ENCODE measurements around the gene AK1. TPM values are rescaled to one million over a fixed set of nuclear protein-coding genes. Genes with fewer than 3 reads are reported as not detected.
A peak's percentile ranks its signal among the peaks of the same experiment; 100 is the strongest.

AK1 gene
- total RNA-seq, 5 donors from 2014 or later (not counting 1 experiment from before 2014, with no cell fraction given): 40.5 to 54.9 (median 50.4) TPM

GRCh38 chr9:127897193-127897692 lies 19.8 kb upstream of the AK1 start:
- Histone ChIP-seq H3K4me1 (ENCODE audit: control insufficient read depth in 1 of 2, extremely low read depth in 1 of 2, insufficient read depth in 2 of 2, low read length in 2 of 2) (peaks cover 7 to 46% of the 10 kb centered on the region in 2 experiments), H3K36me3 (ENCODE audit: control insufficient read depth in 2 of 2, extremely low read depth in 1 of 2, insufficient read depth in 1 of 2, low read length in 1 of 2) (peaks cover 16 to 44% of the 10 kb centered on the region in 2 donors), H3K9me3 (no peaks in the 10 kb centered on the region), H3K27me3 (replicated peaks in 1 of 2; ENCODE audit: control insufficient read depth in 2 of 2, extremely low read depth in 1 of 2, insufficient read depth in 2 of 2, low read length in 1 of 2) (no peaks in the 10 kb centered on the region), H3K4me3 (ENCODE audit: control insufficient read depth in 1 of 2, extremely low read depth in 1 of 2, low read length in 1 of 2) (no peak overlapping the region), H3K27ac (ENCODE audit: low read length) (peak overlapping the region; percentile 11)
- Mint-ChIP-seq H3K9me3 (peaks cover 0 to 8% (median 0%) of the 10 kb centered on the region in 3 donors), H3K27me3 (no peaks in the 10 kb centered on the region), H3K27ac (peak overlapping the region in 1 of 2 donors; percentile 55), H3K4me3 (peak overlapping the region; percentile 43 to 87 (median 62)), H3K36me3 (peaks cover 45% of the 10 kb centered on the region), H3K4me1 (peaks cover 38 to 47% (median 40%) of the 10 kb centered on the region in 3 donors)
- DNase-seq (peak in 8 of 35 experiments; percentile 28 to 45 (median 34)), ATAC-seq (replicated peaks in 1 of 4) (peak in 1 of 4 experiments; percentile 22)
- ChIA-PET POLR2A (interaction anchor here in 1 of 2 donors (0.5 kb wide), 1 partner anchor 184 kb away, joined by 7 read pairs; no protein-coding TSS in a partner anchor), CTCF (interaction anchor here in 1 of 2 donors (0.6 kb wide), 1 partner anchor 31 kb away, joined by 4 read pairs; no protein-coding TSS in a partner anchor)
- WGBS (ENCODE audit: insufficient coverage): 50% methylated on average over 9 of the region's 19 CpGs

- no peak overlapping the region for H3K4me3 ChIP-seq (ENCODE audit: control insufficient read depth in 1 of 2, extremely low read depth in 1 of 2, low read length in 1 of 2)
- peaks cover 6 to 40% of the 10 kb centered on the region in 2 experiments for H3K4me1 ChIP-seq (ENCODE audit: control insufficient read depth in 1 of 2, extremely low read depth in 1 of 2, insufficient read depth in 2 of 2, low read length in 2 of 2)
- Mint-ChIP-seq H3K36me3 (peaks cover 47% of the 10 kb centered on the region), H3K4me3 (peak overlapping the region in 1 of 3 donors; percentile 87), H3K9me3 (peaks cover 0 to 8% (median 0%) of the 10 kb centered on the region in 3 donors), H3K27me3 (no peaks in the 10 kb centered on the region), H3K27ac (peak overlapping the region; percentile 55 to 78), H3K4me1 (peaks cover 35 to 42% (median 38%) of the 10 kb centered on the region in 3 donors)
- ChIA-PET POLR2A (interaction anchor here in 1 of 2 donors (0.5 kb wide), 1 partner anchor 183 kb away, joined by 7 read pairs; no protein-coding TSS in a partner anchor), CTCF (interaction anchor here in 1 of 2 donors (0.6 kb wide), 1 partner anchor 26 kb away, joined by 5 read pairs; no protein-coding TSS in a partner anchor)
- no peaks in the 10 kb centered on the region for H3K9me3 ChIP-seq
- no peak for ATAC-seq (replicated peaks in 1 of 4)
- H3K27ac ChIP-seq (ENCODE audit: low read length): no peak overlapping the region
- peaks cover 16 to 47% of the 10 kb centered on the region in 2 donors for H3K36me3 ChIP-seq (ENCODE audit: control insufficient read depth in 2 of 2, extremely low read depth in 1 of 2, insufficient read depth in 1 of 2, low read length in 1 of 2)
- no peak for DNase-seq
- H3K27me3 ChIP-seq (replicated peaks in 1 of 2; ENCODE audit: control insufficient read depth in 2 of 2, extremely low read depth in 1 of 2, insufficient read depth in 2 of 2, low read length in 1 of 2): no peaks in the 10 kb centered on the region
- WGBS (ENCODE audit: insufficient coverage): 98% methylated on average over 8 of the region's 16 CpGs
These were observed 19.1 kb upstream of the AK1 start for GRCh38 chr9:127896395-127897192.

- Mint-ChIP-seq H3K27me3 (no peaks in the 10 kb centered on the region), H3K9me3 (peaks cover 0 to 8% (median 0%) of the 10 kb centered on the region in 3 donors), H3K4me3 (no peak overlapping the region), H3K4me1 (peaks cover 30 to 39% (median 32%) of the 10 kb centered on the region in 3 donors), H3K27ac (peak overlapping the region; percentile 23 to 44), H3K36me3 (peaks cover 52% of the 10 kb centered on the region)
- DNase-seq (no peak), ATAC-seq (replicated peaks in 1 of 4) (no peak)
- Histone ChIP-seq H3K27ac (ENCODE audit: low read length) (no peak overlapping the region), H3K36me3 (ENCODE audit: control insufficient read depth in 2 of 2, extremely low read depth in 1 of 2, insufficient read depth in 1 of 2, low read length in 1 of 2) (peaks cover 20 to 51% of the 10 kb centered on the region in 2 donors), H3K4me3 (ENCODE audit: control insufficient read depth in 1 of 2, extremely low read depth in 1 of 2, low read length in 1 of 2) (no peak overlapping the region), H3K9me3 (no peaks in the 10 kb centered on the region), H3K4me1 (ENCODE audit: control insufficient read depth in 1 of 2, extremely low read depth in 1 of 2, insufficient read depth in 2 of 2, low read length in 2 of 2) (peaks cover 6 to 38% of the 10 kb centered on the region in 2 experiments), H3K27me3 (replicated peaks in 1 of 2; ENCODE audit: control insufficient read depth in 2 of 2, extremely low read depth in 1 of 2, insufficient read depth in 2 of 2, low read length in 1 of 2) (no peaks in the 10 kb centered on the region)
- POLR2A ChIA-PET: no interaction called here
- CTCF ChIA-PET: interaction anchor here in 1 of 2 donors (0.6 kb wide), 1 partner anchor 26 kb away, joined by 5 read pairs; no protein-coding TSS in a partner anchor
- WGBS (ENCODE audit: insufficient coverage): 100% methylated on average over 7 of the region's 8 CpGs
These were observed 18.3 kb upstream of the AK1 start for GRCh38 chr9:127895811-127896210.

- Histone ChIP-seq H3K27me3 (replicated peaks in 1 of 2; ENCODE audit: control insufficient read depth in 2 of 2, extremely low read depth in 1 of 2, insufficient read depth in 2 of 2, low read length in 1 of 2) (no peaks in the 10 kb centered on the region), H3K9me3 (no peaks in the 10 kb centered on the region), H3K36me3 (ENCODE audit: control insufficient read depth in 2 of 2, extremely low read depth in 1 of 2, insufficient read depth in 1 of 2, low read length in 1 of 2) (peaks cover 24 to 63% of the 10 kb centered on the region in 2 donors), H3K27ac (ENCODE audit: low read length) (no peak overlapping the region), H3K4me3 (ENCODE audit: control insufficient read depth in 1 of 2, extremely low read depth in 1 of 2, low read length in 1 of 2) (no peak overlapping the region), H3K4me1 (ENCODE audit: control insufficient read depth in 1 of 2, extremely low read depth in 1 of 2, insufficient read depth in 2 of 2, low read length in 2 of 2) (peaks cover under 1 to 20% of the 10 kb centered on the region in 2 experiments)
- Mint-ChIP-seq H3K9me3 (peaks cover 0 to 8% (median 0%) of the 10 kb centered on the region in 3 donors), H3K27me3 (no peaks in the 10 kb centered on the region), H3K4me1 (peaks cover 21 to 29% (median 22%) of the 10 kb centered on the region in 3 donors), H3K27ac (no peak overlapping the region), H3K4me3 (no peak overlapping the region), H3K36me3 (peaks cover 63% of the 10 kb centered on the region)
- WGBS (ENCODE audit: insufficient coverage): 100% methylated on average over 3 of the region's 4 CpGs
- ATAC-seq (replicated peaks in 1 of 4) (no peak), DNase-seq (no peak)
- POLR2A ChIA-PET: no interaction called here
- CTCF ChIA-PET: interaction anchor here in 1 of 2 donors (0.6 kb wide), 1 partner anchor 355 kb away, joined by 3 read pairs; no protein-coding TSS in a partner anchor
These were observed 15.9 kb upstream of the AK1 start for GRCh38 chr9:127893392-127893791.

GRCh38 chr9:127892831-127893230 lies 15.4 kb upstream of the AK1 start:
- Histone ChIP-seq H3K4me1 (ENCODE audit: control insufficient read depth in 1 of 2, extremely low read depth in 1 of 2, insufficient read depth in 2 of 2, low read length in 2 of 2) (peaks cover 0 to 16% of the 10 kb centered on the region in 2 experiments), H3K27me3 (replicated peaks in 1 of 2; ENCODE audit: control insufficient read depth in 2 of 2, extremely low read depth in 1 of 2, insufficient read depth in 2 of 2, low read length in 1 of 2) (no peaks in the 10 kb centered on the region), H3K4me3 (ENCODE audit: control insufficient read depth in 1 of 2, extremely low read depth in 1 of 2, low read length in 1 of 2) (no peak overlapping the region), H3K27ac (ENCODE audit: low read length) (no peak overlapping the region), H3K9me3 (no peaks in the 10 kb centered on the region), H3K36me3 (ENCODE audit: control insufficient read depth in 2 of 2, extremely low read depth in 1 of 2, insufficient read depth in 1 of 2, low read length in 1 of 2) (peaks cover 24 to 65% of the 10 kb centered on the region in 2 donors)
- ChIA-PET POLR2A (no interaction called here), CTCF (interaction anchor here in 1 of 2 donors (0.6 kb wide), 1 partner anchor 356 kb away, joined by 3 read pairs; no protein-coding TSS in a partner anchor)
- H3K9me3 Mint-ChIP-seq: peaks cover 0 to 8% (median 0%) of the 10 kb centered on the region in 3 donors
- no peaks in the 10 kb centered on the region for H3K27me3 Mint-ChIP-seq
- peaks cover 15 to 26% (median 18%) of the 10 kb centered on the region in 3 donors for H3K4me1 Mint-ChIP-seq
- peaks cover 64% of the 10 kb centered on the region for H3K36me3 Mint-ChIP-seq
- DNase-seq (no peak), ATAC-seq (replicated peaks in 1 of 4) (no peak)
- 100% methylated on average over 5 of the region's 6 CpGs for WGBS (ENCODE audit: insufficient coverage)
- H3K27ac Mint-ChIP-seq: peak overlapping the region; percentile 26 to 60
- no peak overlapping the region for H3K4me3 Mint-ChIP-seq

GRCh38 chr9:127890053-127890452 lies 12.6 kb upstream of the AK1 start:
- peaks cover 63% of the 10 kb centered on the region for H3K36me3 Mint-ChIP-seq
- WGBS (ENCODE audit: insufficient coverage): 100% methylated on average over 1 of the region's 3 CpGs
- H3K36me3 ChIP-seq (ENCODE audit: control insufficient read depth in 2 of 2, extremely low read depth in 1 of 2, insufficient read depth in 1 of 2, low read length in 1 of 2): peaks cover 20 to 75% of the 10 kb centered on the region in 2 donors

More at GRCh38 chr9:127890053-127890452, 12.6 kb upstream of the AK1 start:
- Mint-ChIP-seq H3K9me3 (peaks cover 0 to 8% (median 0%) of the 10 kb centered on the region in 3 donors), H3K27me3 (no peaks in the 10 kb centered on the region), H3K4me3 (no peak overlapping the region), H3K4me1 (peaks cover 8 to 20% (median 13%) of the 10 kb centered on the region in 3 donors), H3K27ac (no peak overlapping the region)
- H3K4me1 ChIP-seq (ENCODE audit: control insufficient read depth in 1 of 2, extremely low read depth in 1 of 2, insufficient read depth in 2 of 2, low read length in 2 of 2): peaks cover 0 to 7% of the 10 kb centered on the region in 2 experiments
- no peak overlapping the region for H3K4me3 ChIP-seq (ENCODE audit: control insufficient read depth in 1 of 2, extremely low read depth in 1 of 2, low read length in 1 of 2)
- no peak overlapping the region for H3K27ac ChIP-seq (ENCODE audit: low read length)
- ChIA-PET CTCF (no interaction called here), POLR2A (no interaction called here)
- DNase-seq (no peak), ATAC-seq (replicated peaks in 1 of 4) (no peak)
- H3K9me3 ChIP-seq: no peaks in the 10 kb centered on the region
- no peaks in the 10 kb centered on the region for H3K27me3 ChIP-seq (replicated peaks in 1 of 2; ENCODE audit: control insufficient read depth in 2 of 2, extremely low read depth in 1 of 2, insufficient read depth in 2 of 2, low read length in 1 of 2)
